Esophagus muscularis mucosa (tissue), 4 donors: Measurements from ENCODE around the gene AREL1. TPM values are rescaled to one million over a fixed set of nuclear protein-coding genes. Genes with fewer than 3 reads are reported as not detected.

Experiments
- DNase-seq: peaks from one replicate; pipeline ENCODE4 v3.0.0-alpha.2; 2017; ENCODE audit errors: extremely low spot score
- H3K27ac ChIP-seq, 4 donors: fragments of 200-600 bp; sonication (generic); replicated peaks in 1 of 4; 1 replicate in 3 of 4; 2 replicates in 1 of 4; pipeline ENCODE4 v1.5.1; 2016 to 2019; ENCODE audit warnings: mild to moderate bottlenecking in 1 of 4
- H3K27me3 ChIP-seq, 4 donors: fragments of 200-600 bp; sonication (generic); one replicate each; pipeline versions ENCODE4 v1.5.1 to v1.6.0; 2016 to 2019
- H3K36me3 ChIP-seq, 4 donors: fragments of 200-600 bp; sonication (generic); one replicate each; pipeline ENCODE4 v1.5.1; 2016 to 2019
- H3K4me1 ChIP-seq, 4 donors: fragments of 200-600 bp; sonication (generic); one replicate each; pipeline ENCODE4 v1.5.1; 2016 to 2019
- H3K4me3 ChIP-seq, 4 donors: fragments of 200-600 bp; sonication (generic); 1 replicate in 2 of 4; 2 replicates in 2 of 4; pipeline ENCODE4 v1.5.1; 2016 to 2019; ENCODE audit warnings: mild to moderate bottlenecking in 4 of 4, moderate library complexity in 1 of 4
- H3K9me3 ChIP-seq, 4 donors: fragments of 200-600 bp; sonication (generic); 1 replicate in 3 of 4; 2 replicates in 1 of 4; pipeline ENCODE4 v1.5.1; 2016 to 2019
- EP300 ChIP-seq: sonication (generic); formaldehyde crosslinking; IDR thresholded peaks from one replicate; pipeline ENCODE4 v1.6.1; 2017; ENCODE audit warnings: antibody characterized with exemption
- POLR2A ChIP-seq: fragments of 450-650 bp; IDR thresholded peaks from one replicate; pipeline ENCODE4 v1.6.1; 2017; ENCODE audit warnings: antibody characterized with exemption, moderate library complexity, mild to moderate bottlenecking, low read depth
- POLR2AphosphoS5 ChIP-seq, 2 donors: sonication (generic); formaldehyde crosslinking; IDR thresholded peaks; one replicate each; pipeline ENCODE4 v1.6.1; 2017; ENCODE audit warnings: antibody characterized with exemption in 2 of 2
- WGBS: methylation state at CpG from one replicate; pipeline ENCODE4 v1.1.5; 2018; 5-methylcytosine and 5-hydroxymethylcytosine counted together
- intact Hi-C: fragments of 100-400 bp; cut with DNase I; formaldehyde crosslinking; loops from one replicate; pipeline ENCODE4 v1.15.1; 2023
- total RNA-seq, 4 donors: library from RNA; depleted of rRNA; stranded (reverse); fragments of >200 nt; gene quantifications; one replicate each; pipeline versions ENCODE4 v1.1.0 to v1.2.1, GENCODE V29; 2016
- TF ChIP-seq, protein P1 (sequence below), 3 experiments: fragments of 200-600 bp in 2 of 3; fragments of 450-650 bp in 1 of 3; sonication (generic) in 2 of 3; IDR thresholded peaks; one replicate each; pipeline ENCODE4 v1.5.1; 2017 to 2019; ENCODE audit warnings: antibody characterized with exemption in 3 of 3, mild to moderate bottlenecking in 2 of 3, moderate library complexity in 1 of 3

Gene AREL1
- total RNA-seq, 4 donors from 2014 or later = 12.3 to 21.6 (median 16.2) TPM

DNA sequence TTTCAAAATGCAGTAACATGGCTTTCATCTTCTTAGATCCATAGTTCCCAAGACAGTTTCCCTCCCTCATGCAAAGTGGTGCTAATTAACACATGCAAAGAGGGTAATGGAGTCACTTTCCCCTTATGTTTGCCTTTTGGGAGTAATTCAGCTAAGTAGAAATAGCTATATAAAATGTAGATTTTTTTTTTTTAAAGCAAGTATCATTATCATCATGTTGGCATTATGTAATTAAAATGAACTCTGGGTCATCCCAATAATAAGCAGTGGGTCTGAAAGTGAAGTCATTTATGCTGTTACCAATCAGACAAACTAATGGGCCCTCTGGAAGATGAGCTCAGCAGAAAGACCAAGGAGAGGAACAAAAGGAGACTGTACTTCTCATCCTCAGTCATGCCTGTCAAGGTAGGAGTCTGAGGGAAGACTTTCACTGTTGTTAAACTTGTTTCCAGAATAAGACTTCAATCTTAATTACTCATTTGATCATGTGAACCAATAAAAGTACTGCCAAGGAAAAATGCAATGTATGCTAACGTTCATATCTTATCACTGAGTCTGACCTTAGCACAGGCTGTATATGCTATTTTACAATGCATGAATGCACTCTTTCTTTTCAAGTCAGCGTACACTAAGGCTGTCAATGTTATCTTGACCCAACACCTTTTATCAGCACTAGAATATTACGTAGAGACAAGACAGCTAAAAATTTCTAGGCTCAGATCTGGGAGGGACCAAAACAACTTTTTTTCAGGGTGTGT, 26.8 kb downstream of the AREL1 start:
- intact Hi-C loops = no loop called here
- WGBS = 83% methylated on average over 3 of the region's 3 CpGs
- TF ChIP-seq, protein P1, sequence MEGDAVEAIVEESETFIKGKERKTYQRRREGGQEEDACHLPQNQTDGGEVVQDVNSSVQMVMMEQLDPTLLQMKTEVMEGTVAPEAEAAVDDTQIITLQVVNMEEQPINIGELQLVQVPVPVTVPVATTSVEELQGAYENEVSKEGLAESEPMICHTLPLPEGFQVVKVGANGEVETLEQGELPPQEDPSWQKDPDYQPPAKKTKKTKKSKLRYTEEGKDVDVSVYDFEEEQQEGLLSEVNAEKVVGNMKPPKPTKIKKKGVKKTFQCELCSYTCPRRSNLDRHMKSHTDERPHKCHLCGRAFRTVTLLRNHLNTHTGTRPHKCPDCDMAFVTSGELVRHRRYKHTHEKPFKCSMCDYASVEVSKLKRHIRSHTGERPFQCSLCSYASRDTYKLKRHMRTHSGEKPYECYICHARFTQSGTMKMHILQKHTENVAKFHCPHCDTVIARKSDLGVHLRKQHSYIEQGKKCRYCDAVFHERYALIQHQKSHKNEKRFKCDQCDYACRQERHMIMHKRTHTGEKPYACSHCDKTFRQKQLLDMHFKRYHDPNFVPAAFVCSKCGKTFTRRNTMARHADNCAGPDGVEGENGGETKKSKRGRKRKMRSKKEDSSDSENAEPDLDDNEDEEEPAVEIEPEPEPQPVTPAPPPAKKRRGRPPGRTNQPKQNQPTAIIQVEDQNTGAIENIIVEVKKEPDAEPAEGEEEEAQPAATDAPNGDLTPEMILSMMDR (IDR thresholded peaks at IDR 0.05) = no peak
- TF ChIP-seq POLR2AphosphoS5 (IDR thresholded peaks at IDR 0.05) (no peak), EP300 (no peak), POLR2A (no peak)
- no peak for DNase-seq
- H3K4me3 ChIP-seq = no peak overlapping the region
- no peak overlapping the region for H3K27ac ChIP-seq
- H3K4me1 ChIP-seq = peaks cover 4 to 15% (median 4%) of the 10 kb centered on the region in 4 donors
- H3K27me3 ChIP-seq = no peaks in the 10 kb centered on the region
- peaks cover 11 to 93% (median 65%) of the 10 kb centered on the region in 4 donors for H3K36me3 ChIP-seq
- H3K9me3 ChIP-seq = no peaks in the 10 kb centered on the region

DNA sequence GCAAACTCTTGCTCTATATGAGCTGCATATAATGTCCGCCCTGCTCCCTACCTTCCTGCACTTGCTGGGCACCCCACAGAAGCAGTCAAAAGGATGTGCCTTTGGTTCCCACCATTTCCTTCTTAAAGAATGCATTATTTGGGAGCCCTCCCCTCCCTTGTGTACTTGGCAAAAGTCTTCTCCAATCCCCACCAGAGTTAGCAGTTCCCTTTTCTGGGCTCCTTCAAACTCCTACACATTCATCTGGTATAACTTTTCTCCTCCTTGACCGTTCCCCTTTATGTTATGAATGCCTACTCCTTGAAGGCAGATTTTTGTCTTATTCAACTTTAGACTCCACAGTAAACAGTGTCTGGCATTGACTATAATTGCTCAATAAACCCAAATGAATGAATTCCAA, 27.8 kb downstream of the AREL1 start:
- peaks cover 3 to 90% (median 59%) of the 10 kb centered on the region in 4 donors for H3K36me3 ChIP-seq
- 91% methylated on average over 2 of the region's 2 CpGs for WGBS
- no peak overlapping the region for H3K4me3 ChIP-seq
- peaks cover 0 to 7% (median 0%) of the 10 kb centered on the region in 4 donors for H3K4me1 ChIP-seq
- intact Hi-C loops = no loop called here
- TF ChIP-seq EP300 (no peak), POLR2AphosphoS5 (IDR thresholded peaks at IDR 0.05) (no peak), POLR2A (no peak)
- TF ChIP-seq, protein P1 (IDR thresholded peaks at IDR 0.05) = no peak
- H3K27me3 ChIP-seq = no peaks in the 10 kb centered on the region
- no peak overlapping the region for H3K27ac ChIP-seq
- DNase-seq = no peak
- no peaks in the 10 kb centered on the region for H3K9me3 ChIP-seq

DNA sequence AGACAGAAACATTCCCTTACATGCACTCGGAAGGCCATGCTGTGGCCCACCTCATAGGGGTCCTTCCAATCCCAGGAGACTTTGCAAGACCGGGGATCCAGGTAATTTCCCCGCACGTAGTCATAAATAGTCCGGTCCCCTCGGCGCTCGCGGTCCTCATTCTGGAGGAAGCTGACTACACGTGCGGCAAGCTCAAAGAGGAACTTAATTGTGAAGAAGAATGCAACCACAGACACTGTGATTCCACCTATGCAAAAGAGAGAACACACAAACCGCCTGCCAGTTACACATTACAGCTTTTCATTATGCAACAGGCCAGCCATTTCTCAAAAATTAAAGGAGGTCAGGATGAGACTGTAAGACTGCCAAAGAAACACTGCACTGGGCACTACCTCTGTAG, 28.4 kb downstream of the AREL1 start:
- intact Hi-C loops = no loop called here
- no peak overlapping the region for H3K4me3 ChIP-seq
- peaks cover 0 to 90% (median 62%) of the 10 kb centered on the region in 4 donors for H3K36me3 ChIP-seq

DNA sequence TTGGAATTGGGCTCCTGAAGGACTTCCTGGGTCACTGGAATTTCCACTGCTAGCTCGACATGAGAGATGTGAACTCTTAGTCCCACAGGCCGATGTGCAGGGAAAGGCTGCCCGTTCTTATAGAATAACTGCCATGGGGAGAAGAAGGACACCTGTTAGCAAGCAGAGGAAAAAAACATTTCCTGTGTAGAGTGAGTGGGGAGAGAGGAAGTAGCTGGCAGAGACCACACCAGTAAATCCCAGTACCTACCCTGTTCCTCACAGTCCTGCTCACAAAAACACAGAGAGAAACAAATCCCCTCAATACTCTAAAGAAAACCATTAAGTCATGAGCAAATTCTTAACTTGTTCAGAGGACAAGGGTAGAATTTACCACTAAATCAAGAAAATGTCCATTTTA, 29.5 kb downstream of the AREL1 start:
- DNase-seq = no peak
- Histone ChIP-seq H3K4me3 (no peak overlapping the region), H3K27ac (no peak overlapping the region), H3K4me1 (peaks cover 0 to 7% (median 0%) of the 10 kb centered on the region in 4 donors), H3K36me3 (peaks cover 0 to 92% (median 67%) of the 10 kb centered on the region in 4 donors), H3K27me3 (no peaks in the 10 kb centered on the region), H3K9me3 (no peaks in the 10 kb centered on the region)
- TF ChIP-seq POLR2A = no peak
- TF ChIP-seq EP300 = no peak
- intact Hi-C loops = no loop called here
- 52% methylated on average over 3 of the region's 3 CpGs for WGBS

More for the DNA sequence above, 28.4 kb downstream of the AREL1 start:
- TF ChIP-seq POLR2AphosphoS5 (IDR thresholded peaks at IDR 0.05) = no peak
- no peak for TF ChIP-seq POLR2A
- no peak for TF ChIP-seq EP300
- TF ChIP-seq, protein P1 (IDR thresholded peaks at IDR 0.05) = no peak
- whole genome bisulfite sequencing = 94% methylated on average over 12 of the region's 12 CpGs
- Histone ChIP-seq H3K27me3 (no peaks in the 10 kb centered on the region), H3K27ac (no peak overlapping the region), H3K9me3 (no peaks in the 10 kb centered on the region), H3K4me1 (peaks cover 0 to 7% (median 0%) of the 10 kb centered on the region in 4 donors)
- DNase-seq = no peak

DNA sequence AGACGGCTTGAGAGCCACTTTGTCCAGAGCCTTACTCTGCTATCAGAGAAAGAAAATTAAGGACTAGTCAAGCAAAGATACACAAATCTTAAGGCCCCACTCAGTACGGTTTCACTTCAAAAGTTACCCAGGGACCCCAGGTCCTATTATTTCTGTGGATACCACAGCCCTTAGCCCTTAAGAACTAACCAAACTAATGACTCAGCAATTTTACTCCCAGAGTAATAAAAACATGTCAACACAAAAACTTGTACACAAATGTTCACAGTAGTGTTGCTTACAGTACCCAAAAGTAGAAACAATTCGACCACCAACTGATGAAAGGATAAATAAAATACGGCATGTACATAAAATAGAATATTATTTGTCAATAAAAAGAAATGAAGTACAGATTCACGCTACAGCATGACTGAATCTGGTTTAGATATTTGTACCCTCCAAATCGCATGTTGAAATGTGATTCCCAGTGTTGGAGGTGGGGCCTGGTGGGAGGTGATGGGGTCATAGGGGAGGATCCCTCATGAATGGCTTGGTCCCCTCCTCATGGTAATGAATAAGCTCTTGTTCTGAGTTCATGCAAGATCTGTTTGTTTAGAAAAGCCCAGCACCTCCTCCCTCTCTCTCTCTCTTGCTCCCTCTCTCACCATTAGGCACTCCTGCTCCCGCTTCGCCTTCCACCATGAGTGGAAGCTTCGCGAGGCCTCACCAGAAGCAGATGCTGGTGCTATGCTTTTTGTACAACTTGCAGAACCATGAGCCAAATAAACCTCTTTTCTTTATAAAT, 30.5 kb downstream of the AREL1 start:
- no peak overlapping the region for H3K4me3 ChIP-seq
- peaks cover 0 to 87% (median 62%) of the 10 kb centered on the region in 4 donors for H3K36me3 ChIP-seq
- DNase-seq = no peak
- 94% methylated on average over 10 of the region's 10 CpGs for WGBS
- H3K27me3 ChIP-seq = no peaks in the 10 kb centered on the region
- intact Hi-C loops = no loop called here
- no peaks in the 10 kb centered on the region for H3K9me3 ChIP-seq
- peaks cover 0 to 7% (median 0%) of the 10 kb centered on the region in 4 donors for H3K4me1 ChIP-seq
- H3K27ac ChIP-seq = no peak overlapping the region
- TF ChIP-seq EP300 (no peak), POLR2A (no peak), POLR2AphosphoS5 (IDR thresholded peaks at IDR 0.05) (no peak)
- TF ChIP-seq, protein P1 (IDR thresholded peaks at IDR 0.05) = no peak
